Measurements from ENCODE around the gene WBP1L. TPM values are rescaled to one million over a fixed set of nuclear protein-coding genes. Genes with fewer than 3 reads are reported as not detected.
"Not testable (repeated sequence)": the region's sequence is repeated elsewhere in the genome, so short reads cannot be mapped to it uniquely, and the experiment has no call there.

Gene WBP1L
- total RNA-seq, 2 experiments from 2014 or later = 17.6 to 24.4 TPM

- peaks cover 48% of the 10 kb centered on the region for H3K4me1 ChIP-seq (ENCODE audit: insufficient read depth, low read length, poor library complexity, severe bottlenecking)
- TF ChIP-seq, protein P1, sequence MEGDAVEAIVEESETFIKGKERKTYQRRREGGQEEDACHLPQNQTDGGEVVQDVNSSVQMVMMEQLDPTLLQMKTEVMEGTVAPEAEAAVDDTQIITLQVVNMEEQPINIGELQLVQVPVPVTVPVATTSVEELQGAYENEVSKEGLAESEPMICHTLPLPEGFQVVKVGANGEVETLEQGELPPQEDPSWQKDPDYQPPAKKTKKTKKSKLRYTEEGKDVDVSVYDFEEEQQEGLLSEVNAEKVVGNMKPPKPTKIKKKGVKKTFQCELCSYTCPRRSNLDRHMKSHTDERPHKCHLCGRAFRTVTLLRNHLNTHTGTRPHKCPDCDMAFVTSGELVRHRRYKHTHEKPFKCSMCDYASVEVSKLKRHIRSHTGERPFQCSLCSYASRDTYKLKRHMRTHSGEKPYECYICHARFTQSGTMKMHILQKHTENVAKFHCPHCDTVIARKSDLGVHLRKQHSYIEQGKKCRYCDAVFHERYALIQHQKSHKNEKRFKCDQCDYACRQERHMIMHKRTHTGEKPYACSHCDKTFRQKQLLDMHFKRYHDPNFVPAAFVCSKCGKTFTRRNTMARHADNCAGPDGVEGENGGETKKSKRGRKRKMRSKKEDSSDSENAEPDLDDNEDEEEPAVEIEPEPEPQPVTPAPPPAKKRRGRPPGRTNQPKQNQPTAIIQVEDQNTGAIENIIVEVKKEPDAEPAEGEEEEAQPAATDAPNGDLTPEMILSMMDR (conservative IDR thresholded peaks at IDR 0.05; ENCODE audit: low read length) = no peak
- no peak for TF ChIP-seq EZH2phosphoT487 (IDR thresholded peaks at IDR 0.05; ENCODE audit: borderline replicate concordance, low read depth, low read length)
- BruUV-seq (replicated peaks) = no TSS peak
- CTCF ChIA-PET (ENCODE audit: unreplicated experiment) = no interaction called here
- no peaks in the 10 kb centered on the region for H3K9me3 ChIP-seq (ENCODE audit: low read length)
- no peaks in the 10 kb centered on the region for H3K79me2 ChIP-seq (ENCODE audit: insufficient read depth, low read depth, low read length)
- no peak overlapping the region for H3K4me2 ChIP-seq (ENCODE audit: low read length)
- no peaks in the 10 kb centered on the region for H4K20me1 ChIP-seq (ENCODE audit: insufficient read depth, low read length)
- peaks cover 22% of the 10 kb centered on the region; the same call in 1 of the 2 replicates for H3K36me3 ChIP-seq (ENCODE audit: insufficient read depth, low read length)
- H3K27ac ChIP-seq (ENCODE audit: low read depth, low read length, poor library complexity, severe bottlenecking) = no peak overlapping the region
- intact Hi-C loops (cut with micrococcal nuclease; ENCODE audit: unreplicated experiment) = no loop called here
- no peak overlapping the region for H3K4me3 ChIP-seq (ENCODE audit: low read depth, low read length, poor library complexity, severe bottlenecking)
- H3K9me2 ChIP-seq (ENCODE audit: insufficient read depth, low read length) = no peaks in the 10 kb centered on the region
- H2AFZ ChIP-seq (ENCODE audit: low read length) = no peak overlapping the region
- POLR2A ChIA-PET = interaction anchor here (0.7 to 0.9 kb wide), 3 partner anchors 10 to 65 kb away, joined by 3 to 7 read pairs (median 4); no protein-coding TSS in a partner anchor
- no peak for DNase-seq (ENCODE audit: low spot score)
These were observed 73.4 kb downstream of the WBP1L start for GRCh38 chr10:102817175-102817574.

- TF ChIP-seq EZH2phosphoT487 (IDR thresholded peaks at IDR 0.05; ENCODE audit: borderline replicate concordance, low read depth, low read length) = no peak
- TF ChIP-seq, protein P1 (conservative IDR thresholded peaks at IDR 0.05; ENCODE audit: low read length) = no peak
- Histone ChIP-seq H3K4me1 (ENCODE audit: insufficient read depth, low read length, poor library complexity, severe bottlenecking) (peaks cover 29% of the 10 kb centered on the region), H3K27ac (ENCODE audit: low read depth, low read length, poor library complexity, severe bottlenecking) (no peak overlapping the region), H3K9me3 (ENCODE audit: low read length) (no peaks in the 10 kb centered on the region), H4K20me1 (ENCODE audit: insufficient read depth, low read length) (no peaks in the 10 kb centered on the region), H3K79me2 (ENCODE audit: insufficient read depth, low read depth, low read length) (no peaks in the 10 kb centered on the region), H2AFZ (ENCODE audit: low read length) (no peak overlapping the region), H3K9me2 (ENCODE audit: insufficient read depth, low read length) (no peaks in the 10 kb centered on the region), H3K4me3 (ENCODE audit: low read depth, low read length, poor library complexity, severe bottlenecking) (no peak overlapping the region), H3K36me3 (ENCODE audit: insufficient read depth, low read length) (peaks cover 7% of the 10 kb centered on the region; the same call in 1 of the 2 replicates), H3K4me2 (ENCODE audit: low read length) (no peak overlapping the region)
- intact Hi-C loops (cut with micrococcal nuclease; ENCODE audit: unreplicated experiment) = no loop called here
- no peak for DNase-seq (ENCODE audit: low spot score)
- ChIA-PET POLR2A (no interaction called here), CTCF (ENCODE audit: unreplicated experiment) (no interaction called here)
- BruUV-seq (replicated peaks) = no TSS peak
These were observed 75.3 kb downstream of the WBP1L start for GRCh38 chr10:102819054-102819453.

DNA sequence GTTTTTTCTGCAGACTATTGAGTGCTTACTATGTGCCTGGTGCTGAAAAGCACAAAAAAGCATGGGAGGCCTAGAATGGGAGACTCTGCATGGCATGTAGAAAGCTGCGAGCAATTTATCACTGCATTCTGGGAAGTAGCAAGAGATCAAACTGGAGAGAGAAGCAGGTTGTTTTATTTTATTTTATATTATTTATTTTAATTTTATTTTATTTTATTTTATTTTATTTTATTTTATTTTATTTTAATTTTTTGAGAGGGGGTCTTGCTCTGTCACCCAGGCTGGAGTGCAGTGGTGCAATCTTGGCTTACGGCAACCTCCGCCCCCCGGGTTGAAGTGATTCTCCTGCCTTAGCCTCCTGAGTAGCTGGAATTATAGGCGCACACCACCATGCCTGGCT lies 76.3 kb downstream of the WBP1L start:
- H3K27ac ChIP-seq (ENCODE audit: low read depth, low read length, poor library complexity, severe bottlenecking); DNase-seq (ENCODE audit: low spot score); H4K20me1 ChIP-seq (ENCODE audit: insufficient read depth, low read length); H3K9me3 ChIP-seq (ENCODE audit: low read length); H3K4me2 ChIP-seq (ENCODE audit: low read length); H3K79me2 ChIP-seq (ENCODE audit: insufficient read depth, low read depth, low read length); intact Hi-C loops (cut with micrococcal nuclease; ENCODE audit: unreplicated experiment); H3K36me3 ChIP-seq (ENCODE audit: insufficient read depth, low read length); H3K9me2 ChIP-seq (ENCODE audit: insufficient read depth, low read length); H2AFZ ChIP-seq (ENCODE audit: low read length); H3K4me3 ChIP-seq (ENCODE audit: low read depth, low read length, poor library complexity, severe bottlenecking); BruUV-seq (replicated peaks); CTCF ChIA-PET (ENCODE audit: unreplicated experiment): not testable (repeated sequence)
- POLR2A ChIA-PET = interaction anchor here (0.6 kb wide), 1 partner anchor 285 kb away, joined by 3 read pairs; no protein-coding TSS in a partner anchor
- H3K4me1 ChIP-seq (ENCODE audit: insufficient read depth, low read length, poor library complexity, severe bottlenecking) = peaks cover 19% of the 10 kb centered on the region
